Upper lobe of right lung (tissue), 1 donor: ENCODE measurements around the gene PNPLA5. TPM values are rescaled to one million over a fixed set of nuclear protein-coding genes. Genes with fewer than 3 reads are reported as not detected.
"Not testable (repeated sequence)": the region's sequence is repeated elsewhere in the genome, so short reads cannot be mapped to it uniquely, and the experiment has no call there.

Source experiments
- ATAC-seq: fragments of 200-7000 bp; cut with Tn5 transposase; one replicate; pipeline ENCODE4 v1.9.1; 2020; ENCODE audit warnings: mild to moderate bottlenecking, moderate library complexity
- DNase-seq: peaks from one replicate; pipeline ENCODE4 v3.0.0-alpha.2; 2020
- H3K27ac ChIP-seq: fragments of 200-600 bp; one replicate; pipeline ENCODE4 v1.8.0; 2022
- H3K27me3 ChIP-seq: fragments of 200-600 bp; one replicate; pipeline ENCODE4 v1.8.0; 2022; ENCODE audit warnings: mild to moderate bottlenecking
- H3K36me3 ChIP-seq: fragments of 200-600 bp; one replicate; pipeline ENCODE4 v1.8.0; 2022
- H3K4me1 ChIP-seq: fragments of 200-600 bp; one replicate; pipeline ENCODE4 v1.8.0; 2022
- H3K4me3 ChIP-seq: fragments of 200-600 bp; one replicate; pipeline ENCODE4 v1.8.0; 2022; ENCODE audit warnings: mild to moderate bottlenecking
- H3K9me3 ChIP-seq: fragments of 200-600 bp; one replicate; pipeline ENCODE4 v1.8.0; 2022
- CTCF ChIP-seq: fragments of 200-600 bp; IDR thresholded peaks from one replicate; pipeline ENCODE4 v1.8.0; 2022; ENCODE audit warnings: antibody characterized with exemption
- intact Hi-C: fragments of 100-400 bp; cut with DNase I; formaldehyde crosslinking; loops from one replicate; pipeline ENCODE4 v1.11.0; 2022
- total RNA-seq: library from RNA; stranded (reverse); fragmentation: NEBNext Ultra II Directional; extraction: Animal tissue kit (Norgen Biotek cat#: 25700); gene quantifications from one replicate; pipeline ENCODE4 v1.2.1, GENCODE V29; 2021
- donor health status: DM: no; HTN: yes; CAD: no; lungs with severe emphysema.

The PNPLA5 gene
- total RNA-seq, 1 donor from 2014 or later: not detected

- H3K9me3 ChIP-seq: no peaks in the 10 kb centered on the region
These were observed 11.8 kb downstream of the PNPLA5 start for GRCh38 chr22:43879901-43880540.

GRCh38 chr22:43878831-43879550, 12.8 kb downstream of the PNPLA5 start:
- DNase-seq (peak; percentile 36), ATAC-seq (no peak)
- Histone ChIP-seq H3K27ac (no peak overlapping the region), H3K4me3 (no peak overlapping the region), H3K9me3 (no peaks in the 10 kb centered on the region), H3K4me1 (no peaks in the 10 kb centered on the region), H3K27me3 (peaks cover 7% of the 10 kb centered on the region), H3K36me3 (no peaks in the 10 kb centered on the region)
- intact Hi-C loops: no loop called here
- no peak for TF ChIP-seq CTCF

More at GRCh38 chr22:43879901-43880540, 11.8 kb downstream of the PNPLA5 start:
- no peak for TF ChIP-seq CTCF
- no peak overlapping the region for H3K4me3 ChIP-seq
- DNase-seq (peak; percentile 43), ATAC-seq (no peak)
- H3K27ac ChIP-seq: no peak overlapping the region
- H3K4me1 ChIP-seq: no peaks in the 10 kb centered on the region
- H3K36me3 ChIP-seq: no peaks in the 10 kb centered on the region
- intact Hi-C loops: no loop called here
- peaks cover 7% of the 10 kb centered on the region for H3K27me3 ChIP-seq

- no peak for TF ChIP-seq CTCF
- Histone ChIP-seq H3K36me3 (no peaks in the 10 kb centered on the region), H3K9me3 (no peaks in the 10 kb centered on the region), H3K27ac (no peak overlapping the region), H3K4me1 (no peaks in the 10 kb centered on the region), H3K4me3 (no peak overlapping the region), H3K27me3 (peaks cover 7% of the 10 kb centered on the region)
- peak; percentile 30 for DNase-seq
- no peak for ATAC-seq
- intact Hi-C loops: no loop called here
These were observed 13.6 kb downstream of the PNPLA5 start for GRCh38 chr22:43878079-43878795.

DNA sequence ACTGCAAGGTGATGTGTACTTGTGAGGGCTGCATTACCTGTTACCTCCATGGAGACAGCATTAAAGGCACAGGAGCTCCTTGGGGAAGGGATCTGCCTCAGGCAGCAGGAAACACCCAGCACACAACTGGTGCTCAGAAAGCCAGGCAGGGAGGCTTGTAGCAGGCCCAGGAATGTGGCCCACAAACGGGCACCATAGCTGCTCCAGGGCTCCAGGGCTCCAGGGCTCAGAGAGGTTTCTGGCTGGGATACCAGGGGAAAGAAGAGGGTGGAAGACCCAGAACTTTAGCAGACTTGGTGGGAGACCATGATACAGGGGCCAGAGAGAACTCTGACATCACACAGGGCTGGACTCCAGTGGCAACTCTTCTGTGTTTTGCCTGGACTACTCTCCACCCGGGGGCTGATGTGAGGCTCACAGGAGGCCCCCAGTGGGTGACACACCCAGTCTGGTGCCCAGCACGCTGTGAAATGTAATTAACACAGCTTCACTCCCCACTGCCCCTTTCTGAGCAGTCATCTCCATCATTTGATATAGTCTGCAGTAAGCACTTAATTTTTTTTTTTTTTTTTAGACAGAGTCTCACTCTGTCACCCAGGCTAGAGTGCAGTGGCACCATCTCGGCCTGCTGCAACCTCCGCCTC, 14.8 kb downstream of the PNPLA5 start:
- Histone ChIP-seq H3K4me3 (no peak overlapping the region), H3K9me3 (no peaks in the 10 kb centered on the region), H3K4me1 (no peaks in the 10 kb centered on the region), H3K27me3 (peaks cover 14% of the 10 kb centered on the region), H3K36me3 (no peaks in the 10 kb centered on the region), H3K27ac (no peak overlapping the region)
- no peak for TF ChIP-seq CTCF
- intact Hi-C loops: no loop called here
- DNase-seq (peak; percentile 22), ATAC-seq (no peak)

- ATAC-seq: no peak
These were observed 22.0 kb downstream of the PNPLA5 start for GRCh38 chr22:43869799-43870198.

GRCh38 chr22:43869001-43869400, 22.8 kb downstream of the PNPLA5 start:
- not testable (repeated sequence) for H3K9me3 ChIP-seq, H3K27ac ChIP-seq

More at GRCh38 chr22:43869799-43870198, 22.0 kb downstream of the PNPLA5 start:
- Histone ChIP-seq H3K27me3 (peaks cover 18% of the 10 kb centered on the region), H3K4me1 (no peaks in the 10 kb centered on the region), H3K9me3 (no peaks in the 10 kb centered on the region), H3K36me3 (no peaks in the 10 kb centered on the region), H3K27ac (no peak overlapping the region), H3K4me3 (no peak overlapping the region)
- no peak for DNase-seq
- intact Hi-C loops: no loop called here
- no peak for TF ChIP-seq CTCF

More at GRCh38 chr22:43869001-43869400, 22.8 kb downstream of the PNPLA5 start:
- H3K36me3 ChIP-seq, intact Hi-C loops, ATAC-seq, H3K4me3 ChIP-seq, H3K4me1 ChIP-seq: not testable (repeated sequence)
- peaks cover 22% of the 10 kb centered on the region for H3K27me3 ChIP-seq
- DNase-seq: peak; percentile 23
